ENCODE data around the gene FMNL2.

FMNL2 gene

GRCh38 chr2:152584301-152584700, 249.3 kb downstream of the FMNL2 start:
- no peak overlapping the region for H2AFZ ChIP-seq (ENCODE audit: low read length)
- no peaks in the 10 kb centered on the region for H3K9me3 ChIP-seq (replicated peaks; ENCODE audit: insufficient read depth, low read length)
- H3K27ac ChIP-seq (ENCODE audit: low read length) = no peak overlapping the region
- H3K4me1 ChIP-seq (ENCODE audit: low read length) = peaks cover 2% of the 10 kb centered on the region; the same call in 1 of the 2 replicates
- no peaks in the 10 kb centered on the region for H3K9me2 ChIP-seq (replicated peaks; ENCODE audit: insufficient read depth, low read length)
- no peaks in the 10 kb centered on the region for H3K79me2 ChIP-seq (ENCODE audit: low read length)
- no peak overlapping the region for H3K9ac ChIP-seq (ENCODE audit: low read length)
- H3F3A ChIP-seq (ENCODE audit: insufficient read depth, low read length) = no peaks in the 10 kb centered on the region
- no peak overlapping the region for H3K4me3 ChIP-seq (ENCODE audit: low read length)
- no peak for TF ChIP-seq CTCF (IDR thresholded peaks at IDR 0.05; ENCODE audit: low read length)
- no peak for TF ChIP-seq EZH2phosphoT487 (IDR thresholded peaks at IDR 0.05; ENCODE audit: low read length)
- no peak for TF ChIP-seq EZH2 (optimal IDR thresholded peaks at IDR 0.05; ENCODE audit: low read depth, low read length)
- DNase-seq = no peak
- H3K4me2 ChIP-seq (ENCODE audit: low read depth, low read length) = no peak overlapping the region
- H3K36me3 ChIP-seq (replicated peaks; ENCODE audit: insufficient read depth, low read length) = no peaks in the 10 kb centered on the region
- no peaks in the 10 kb centered on the region for H4K20me1 ChIP-seq (ENCODE audit: insufficient read depth, low read length)
- H3K27me3 ChIP-seq (replicated peaks; ENCODE audit: insufficient read depth, low read length) = no peaks in the 10 kb centered on the region

DNA sequence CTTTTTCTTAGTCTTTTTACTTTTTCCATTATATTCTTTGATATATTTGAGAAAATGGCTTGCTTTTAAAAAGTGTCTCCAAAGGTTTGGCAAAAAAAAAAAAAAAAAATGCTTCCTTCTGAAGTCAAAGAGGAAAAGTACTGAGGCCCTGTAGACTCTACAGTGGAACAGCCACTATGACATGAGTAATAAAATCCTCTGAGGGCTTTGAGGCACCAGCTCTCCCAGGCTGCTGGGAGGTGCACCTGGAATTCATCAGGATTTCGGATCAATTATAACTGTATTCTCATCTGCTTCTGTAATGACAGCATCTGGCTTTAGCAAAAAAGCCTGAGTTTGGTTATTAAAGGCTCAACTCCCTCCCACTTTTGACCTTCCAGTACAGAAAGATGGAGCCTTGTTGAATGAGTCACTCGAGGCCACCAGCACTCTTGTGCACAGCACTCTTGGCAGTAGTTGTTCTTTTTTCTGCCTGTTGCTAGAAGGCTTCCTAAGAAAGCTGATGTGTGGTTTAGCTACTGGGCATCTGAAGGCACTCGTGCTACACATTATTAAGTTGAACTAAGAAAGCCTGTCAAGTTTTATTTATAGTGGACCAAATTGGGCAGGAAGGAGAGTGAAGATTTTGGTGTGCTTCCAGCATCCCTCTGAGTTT, 251.0 kb downstream of the FMNL2 start:
- DNase-seq = no peak
- H3F3A ChIP-seq (ENCODE audit: insufficient read depth, low read length) = no peaks in the 10 kb centered on the region
- no peaks in the 10 kb centered on the region for H4K20me1 ChIP-seq (ENCODE audit: insufficient read depth, low read length)
- no peak overlapping the region for H2AFZ ChIP-seq (ENCODE audit: low read length)
- H3K36me3 ChIP-seq (replicated peaks; ENCODE audit: insufficient read depth, low read length) = no peaks in the 10 kb centered on the region
- no peak for TF ChIP-seq EZH2 (optimal IDR thresholded peaks at IDR 0.05; ENCODE audit: low read depth, low read length)
- TF ChIP-seq EZH2phosphoT487 (IDR thresholded peaks at IDR 0.05; ENCODE audit: low read length) = no peak
- no peak for TF ChIP-seq CTCF (IDR thresholded peaks at IDR 0.05; ENCODE audit: low read length)
- no peaks in the 10 kb centered on the region for H3K9me3 ChIP-seq (replicated peaks; ENCODE audit: insufficient read depth, low read length)
- no peaks in the 10 kb centered on the region for H3K27me3 ChIP-seq (replicated peaks; ENCODE audit: insufficient read depth, low read length)
- no peak overlapping the region for H3K4me2 ChIP-seq (ENCODE audit: low read depth, low read length)
- no peak overlapping the region for H3K4me3 ChIP-seq (ENCODE audit: low read length)
- no peaks in the 10 kb centered on the region for H3K9me2 ChIP-seq (replicated peaks; ENCODE audit: insufficient read depth, low read length)
- H3K79me2 ChIP-seq (ENCODE audit: low read length) = no peaks in the 10 kb centered on the region
- H3K27ac ChIP-seq (ENCODE audit: low read length) = no peak overlapping the region
- H3K9ac ChIP-seq (ENCODE audit: low read length) = no peak overlapping the region
- peaks cover 2% of the 10 kb centered on the region; the same call in 1 of the 2 replicates for H3K4me1 ChIP-seq (ENCODE audit: low read length)

DNA sequence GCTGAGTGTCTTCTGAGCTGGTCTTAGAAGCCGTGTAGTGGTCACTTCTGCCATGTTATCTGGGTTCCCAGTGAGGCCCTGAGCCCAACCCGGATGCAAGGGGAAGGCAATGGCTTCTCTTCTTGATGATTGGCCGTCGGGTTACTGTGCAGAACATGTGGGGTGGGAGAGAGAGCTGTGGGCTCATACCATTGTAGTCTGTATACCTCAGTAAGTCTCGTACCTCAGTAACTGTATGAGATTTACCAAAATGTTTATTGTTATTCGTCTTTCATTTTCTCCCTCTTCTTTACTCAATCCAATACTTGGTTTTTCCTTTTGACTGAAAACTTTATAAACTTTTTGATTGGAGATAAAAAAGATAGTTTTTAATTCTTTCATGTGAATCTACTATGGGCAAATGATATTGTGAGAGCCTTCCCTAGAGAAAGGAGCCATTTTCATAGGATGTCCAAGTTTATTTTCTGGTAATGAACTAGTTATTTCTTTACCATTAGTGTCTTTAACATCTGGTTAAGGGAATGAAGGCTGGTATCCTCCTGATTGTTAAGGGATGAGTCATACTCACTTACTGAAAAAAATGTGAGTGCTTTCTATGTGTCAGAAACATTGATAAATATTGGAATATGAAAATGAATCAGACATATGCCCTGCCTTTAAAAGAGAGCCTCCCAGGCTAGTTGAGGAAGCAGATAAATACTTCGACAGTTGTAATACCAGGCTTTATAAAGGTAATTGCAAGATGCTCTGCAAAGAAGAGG, 252.4 kb downstream of the FMNL2 start:
- no peaks in the 10 kb centered on the region for H4K20me1 ChIP-seq (ENCODE audit: insufficient read depth, low read length)
- H3K4me1 ChIP-seq (ENCODE audit: low read length) = peaks cover 2% of the 10 kb centered on the region; the same call in 1 of the 2 replicates
- H3K9me2 ChIP-seq (replicated peaks; ENCODE audit: insufficient read depth, low read length) = no peaks in the 10 kb centered on the region
- no peak overlapping the region for H3K9ac ChIP-seq (ENCODE audit: low read length)
- H3K4me2 ChIP-seq (ENCODE audit: low read depth, low read length) = no peak overlapping the region
- no peaks in the 10 kb centered on the region for H3K79me2 ChIP-seq (ENCODE audit: low read length)
- no peaks in the 10 kb centered on the region for H3F3A ChIP-seq (ENCODE audit: insufficient read depth, low read length)
- H3K9me3 ChIP-seq (replicated peaks; ENCODE audit: insufficient read depth, low read length) = no peaks in the 10 kb centered on the region
- H2AFZ ChIP-seq (ENCODE audit: low read length) = no peak overlapping the region
- no peak for DNase-seq
- TF ChIP-seq EZH2 (optimal IDR thresholded peaks at IDR 0.05; ENCODE audit: low read depth, low read length) (no peak), EZH2phosphoT487 (IDR thresholded peaks at IDR 0.05; ENCODE audit: low read length) (no peak), CTCF (IDR thresholded peaks at IDR 0.05; ENCODE audit: low read length) (no peak)
- H3K36me3 ChIP-seq (replicated peaks; ENCODE audit: insufficient read depth, low read length) = no peaks in the 10 kb centered on the region
- H3K27ac ChIP-seq (ENCODE audit: low read length) = no peak overlapping the region
- no peaks in the 10 kb centered on the region for H3K27me3 ChIP-seq (replicated peaks; ENCODE audit: insufficient read depth, low read length)
- H3K4me3 ChIP-seq (ENCODE audit: low read length) = no peak overlapping the region

All from MM.1S (cell line).